Body of pancreas (tissue), 4 donors: ENCODE measurements around the gene ZNF521. TPM values are rescaled to one million over a fixed set of nuclear protein-coding genes. Genes with fewer than 3 reads are reported as not detected.

Experiments used
- ATAC-seq: fragments of 150-250 bp; one replicate; pipeline ENCODE4 v1.9.1; 2016
- DNase-seq, 4 donors: peaks; one replicate each; pipeline ENCODE4 v3.0.0-alpha.2; 2019
- H3K27ac ChIP-seq, 4 donors: fragments of 200-600 bp; sonication (generic); 1 replicate in 3 of 4; 2 replicates in 1 of 4; pipeline versions ENCODE4 v1.5.1 to v1.6.1; 2016 to 2019; ENCODE audit warnings: mild to moderate bottlenecking in 1 of 4, mixed read lengths in 1 of 4, moderate library complexity in 1 of 4
- H3K27me3 ChIP-seq, 2 donors: fragments of 200-600 bp; sonication (generic); one replicate each; pipeline ENCODE4 v1.6.0; 2016; ENCODE audit warnings: mild to moderate bottlenecking in 1 of 2
- H3K36me3 ChIP-seq, 2 donors: fragments of 200-600 bp; sonication (generic); replicated peaks in 1 of 2; 2 replicates each; pipeline ENCODE4 v1.5.1; 2016; ENCODE audit warnings: low read depth in 2 of 2; ENCODE audit not compliant: insufficient read depth in 1 of 2
- H3K4me1 ChIP-seq: fragments of 200-600 bp; sonication (generic); one replicate; pipeline ENCODE4 v1.6.0; 2016
- H3K4me3 ChIP-seq, 2 donors: fragments of 200-600 bp; sonication (generic); 1 replicate in 1 of 2; 2 replicates in 1 of 2; pipeline ENCODE4 v1.5.1; 2016 to 2019
- H3K9me3 ChIP-seq, 3 donors: fragments of 200-600 bp; sonication (generic); 1 replicate in 2 of 3; 2 replicates in 1 of 3; pipeline ENCODE4 v1.5.1; 2016
- CTCF ChIP-seq, 7 experiments: fragments of 450-650 bp in 4 of 7; fragments of 200-600 bp in 3 of 7; sonication (generic) in 3 of 7; IDR thresholded peaks; one replicate each; pipeline ENCODE4 v1.5.1; 2016 to 2019; ENCODE audit warnings: antibody characterized with exemption in 7 of 7
- POLR2A ChIP-seq, 3 donors: fragments of 450-650 bp; IDR thresholded peaks; one replicate each; pipeline ENCODE4 v1.6.1; 2016; ENCODE audit warnings: antibody characterized with exemption in 3 of 3, mild to moderate bottlenecking in 2 of 3
- WGBS, 2 donors: methylation state at CpG; one replicate each; pipeline ENCODE4 v1.1.5; 2017; 5-methylcytosine and 5-hydroxymethylcytosine counted together
- intact Hi-C: fragments of 100-400 bp; cut with DNase I; formaldehyde crosslinking; loops from one replicate; pipeline ENCODE4 v1.15.1; 2023
- total RNA-seq, 2 donors: library from RNA; depleted of rRNA; stranded (reverse); fragments of >200 nt; gene quantifications; one replicate each; pipeline ENCODE4 v1.1.0, GENCODE V29; 2016

Gene ZNF521
- total RNA-seq, 2 donors from 2014 or later = 3.3 to 17.4 TPM

- Histone ChIP-seq H3K9me3 (no peaks in the 10 kb centered on the region), H3K4me1 (peaks cover 23% of the 10 kb centered on the region), H3K27me3 (peaks cover 0 to 21% of the 10 kb centered on the region in 2 donors), H3K4me3 (peak overlapping the region in 1 of 2 donors; percentile 48), H3K27ac (peak overlapping the region in 3 of 4 donors; percentile 30 to 58 (median 47)), H3K36me3 (no peaks in the 10 kb centered on the region)
- TF ChIP-seq CTCF (IDR thresholded peaks at IDR 0.05) = no peak
- no peak for TF ChIP-seq POLR2A (IDR thresholded peaks at IDR 0.05)
- intact Hi-C loops = loop anchor here (10.0 kb wide), 1 partner anchor 945 kb away; no protein-coding TSS in a partner anchor
- 2 to 3% methylated on average over 25 to 59 of the region's 64 CpGs for WGBS, 2 donors
- DNase-seq = peak in 1 of 4 donors; percentile 12
- no peak for ATAC-seq
Measured at GRCh38 chr18:25349926-25350487, 2.0 kb downstream of the ZNF521 start.

DNA sequence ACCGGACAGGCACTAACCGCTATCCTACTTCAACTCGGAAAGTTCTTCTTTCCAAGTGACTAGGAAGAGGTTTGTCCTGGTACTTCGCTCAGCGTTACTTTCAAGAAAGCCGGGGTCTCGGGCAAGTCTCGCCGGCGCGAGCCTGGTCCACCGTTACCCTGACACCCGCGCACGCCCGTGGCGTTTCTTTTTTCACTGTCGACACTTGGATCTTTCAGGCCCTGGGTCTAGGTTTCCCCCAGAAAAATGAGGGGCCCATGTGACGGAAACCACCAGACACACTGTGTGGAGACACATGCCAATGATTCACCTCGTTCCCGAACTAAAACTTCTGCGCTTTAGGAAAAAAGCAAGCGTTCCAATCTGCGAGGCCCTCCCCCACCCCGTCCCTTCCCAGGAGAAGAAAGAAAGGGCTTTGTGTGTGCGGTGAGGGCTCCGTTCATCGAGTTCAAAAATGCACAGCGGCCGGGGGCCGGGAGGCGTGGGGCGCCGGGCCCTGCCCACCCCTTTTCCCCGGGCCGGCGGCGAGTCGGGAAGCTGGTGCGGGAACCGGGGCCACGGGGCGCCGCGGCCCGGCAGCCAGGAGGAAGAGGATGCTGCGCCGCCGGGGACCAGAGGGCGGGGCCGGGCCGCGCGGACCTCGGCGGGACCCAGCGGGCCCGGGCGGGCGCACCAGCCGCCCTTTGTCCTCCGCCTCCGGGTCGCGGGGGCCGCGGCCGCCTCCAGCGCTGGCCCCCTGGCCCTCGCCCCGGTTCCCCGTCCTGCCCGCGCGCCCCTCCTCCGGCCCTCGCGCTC lies 2.6 kb downstream of the ZNF521 start:
- ATAC-seq (no peak), DNase-seq (no peak)
- no peaks in the 10 kb centered on the region for H3K9me3 ChIP-seq
- peak overlapping the region in 3 of 4 donors; percentile 30 to 58 (median 47) for H3K27ac ChIP-seq
- no peaks in the 10 kb centered on the region for H3K36me3 ChIP-seq
- peaks cover 23% of the 10 kb centered on the region for H3K4me1 ChIP-seq
- intact Hi-C loops = no loop called here
- 5 to 11% methylated on average over 34 to 76 of the region's 78 CpGs for WGBS, 2 donors
- peaks cover 0 to 21% of the 10 kb centered on the region in 2 donors for H3K27me3 ChIP-seq
- H3K4me3 ChIP-seq = no peak overlapping the region
- TF ChIP-seq CTCF (IDR thresholded peaks at IDR 0.05) (no peak), POLR2A (IDR thresholded peaks at IDR 0.05) (no peak)

GRCh38 chr18:25348386-25349130 lies 3.4 kb downstream of the ZNF521 start:
- no peaks in the 10 kb centered on the region for H3K9me3 ChIP-seq
- TF ChIP-seq POLR2A (IDR thresholded peaks at IDR 0.05) (no peak), CTCF (IDR thresholded peaks at IDR 0.05) (no peak)
- H3K4me1 ChIP-seq = peaks cover 23% of the 10 kb centered on the region
- H3K27ac ChIP-seq = peak overlapping the region in 2 of 4 donors; percentile 18 to 41
- DNase-seq (no peak), ATAC-seq (no peak)
- no peak overlapping the region for H3K4me3 ChIP-seq
- no peaks in the 10 kb centered on the region for H3K36me3 ChIP-seq
- peaks cover 0 to 21% of the 10 kb centered on the region in 2 donors for H3K27me3 ChIP-seq
- WGBS, 2 donors = 52 to 60% methylated on average over 17 of the region's 17 CpGs
- intact Hi-C loops = no loop called here

DNA sequence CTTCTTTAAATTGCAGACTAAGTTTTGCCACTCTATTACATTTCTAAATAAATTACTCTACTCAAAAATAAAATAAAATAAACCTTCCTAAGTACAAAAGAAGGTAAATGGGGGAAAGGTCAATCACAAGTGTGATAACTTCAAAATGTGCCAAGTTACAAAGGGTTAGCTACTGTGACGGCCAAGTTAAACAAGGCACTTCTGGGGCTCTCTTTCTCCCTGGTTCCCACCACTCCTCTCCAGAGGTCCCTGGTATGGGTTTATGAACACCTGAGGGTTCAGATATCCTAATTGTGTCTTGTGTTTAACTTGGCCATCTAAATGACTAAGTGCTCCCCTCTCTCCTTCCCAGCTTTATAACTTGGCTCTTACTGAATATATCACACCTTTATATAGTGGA lies 5.4 kb downstream of the ZNF521 start:
- H3K4me1 ChIP-seq = peaks cover 18% of the 10 kb centered on the region
- no peaks in the 10 kb centered on the region for H3K9me3 ChIP-seq
- no peak for DNase-seq
- 34 to 45% methylated on average over 1 of the region's 1 CpG for WGBS, 2 donors
- H3K27ac ChIP-seq = no peak overlapping the region
- peaks cover 0 to 21% of the 10 kb centered on the region in 2 donors for H3K27me3 ChIP-seq
- no peak for ATAC-seq
- intact Hi-C loops = no loop called here
- no peak overlapping the region for H3K4me3 ChIP-seq
- TF ChIP-seq CTCF (IDR thresholded peaks at IDR 0.05) = no peak
- TF ChIP-seq POLR2A (IDR thresholded peaks at IDR 0.05) = no peak
- H3K36me3 ChIP-seq = no peaks in the 10 kb centered on the region
